ENCODE data around the gene AIFM2.
"Not testable (repeated sequence)": the region's sequence is repeated elsewhere in the genome, so short reads cannot be mapped to it uniquely, and the experiment has no call there.

AIFM2 gene

DNA sequence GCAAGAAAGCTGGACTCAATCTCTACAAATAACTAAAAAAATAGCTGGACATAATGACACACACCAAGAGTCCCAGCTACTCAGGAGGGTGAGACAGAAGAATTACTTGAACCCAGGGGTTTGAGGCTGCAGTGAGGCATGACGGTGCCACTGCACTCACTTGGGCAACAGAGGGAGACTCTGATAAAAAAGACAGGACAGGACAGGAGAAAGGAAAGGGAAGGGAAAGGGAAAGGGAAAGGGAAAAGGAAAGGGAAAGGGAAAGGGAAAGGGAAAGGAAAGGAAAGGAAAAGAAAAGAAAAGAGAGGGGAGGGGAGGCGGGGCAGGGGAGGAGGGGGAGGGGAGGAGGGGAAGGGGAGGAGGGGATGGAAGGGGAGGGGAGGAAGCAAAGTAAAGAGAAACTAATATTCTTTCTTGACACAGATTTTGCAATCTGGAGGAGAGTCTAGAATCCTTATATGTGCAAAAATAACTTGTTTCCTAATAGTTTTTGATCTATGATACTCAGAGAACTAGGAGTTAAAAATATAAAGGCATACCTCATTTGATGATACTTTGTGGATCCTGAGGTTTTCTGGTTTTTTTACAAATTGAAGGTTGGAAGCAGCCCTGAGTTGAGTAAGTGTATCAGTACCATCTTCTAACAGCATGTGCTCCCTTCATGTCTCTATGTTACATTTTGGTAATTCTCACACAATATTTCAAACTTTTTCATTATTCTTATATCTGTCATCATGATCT is 29.7 kb upstream of the AIFM2 start:
- TF ChIP-seq, protein P1, sequence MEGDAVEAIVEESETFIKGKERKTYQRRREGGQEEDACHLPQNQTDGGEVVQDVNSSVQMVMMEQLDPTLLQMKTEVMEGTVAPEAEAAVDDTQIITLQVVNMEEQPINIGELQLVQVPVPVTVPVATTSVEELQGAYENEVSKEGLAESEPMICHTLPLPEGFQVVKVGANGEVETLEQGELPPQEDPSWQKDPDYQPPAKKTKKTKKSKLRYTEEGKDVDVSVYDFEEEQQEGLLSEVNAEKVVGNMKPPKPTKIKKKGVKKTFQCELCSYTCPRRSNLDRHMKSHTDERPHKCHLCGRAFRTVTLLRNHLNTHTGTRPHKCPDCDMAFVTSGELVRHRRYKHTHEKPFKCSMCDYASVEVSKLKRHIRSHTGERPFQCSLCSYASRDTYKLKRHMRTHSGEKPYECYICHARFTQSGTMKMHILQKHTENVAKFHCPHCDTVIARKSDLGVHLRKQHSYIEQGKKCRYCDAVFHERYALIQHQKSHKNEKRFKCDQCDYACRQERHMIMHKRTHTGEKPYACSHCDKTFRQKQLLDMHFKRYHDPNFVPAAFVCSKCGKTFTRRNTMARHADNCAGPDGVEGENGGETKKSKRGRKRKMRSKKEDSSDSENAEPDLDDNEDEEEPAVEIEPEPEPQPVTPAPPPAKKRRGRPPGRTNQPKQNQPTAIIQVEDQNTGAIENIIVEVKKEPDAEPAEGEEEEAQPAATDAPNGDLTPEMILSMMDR (conservative IDR thresholded peaks at IDR 0.05; ENCODE audit: control insufficient read depth, insufficient read depth, low read depth, low read length), result no peak
- no peak overlapping the region for H3K4me3 ChIP-seq (ENCODE audit: control insufficient read depth, low read depth, low read length)
- no peak for DNase-seq (ENCODE audit: low read depth)

DNA sequence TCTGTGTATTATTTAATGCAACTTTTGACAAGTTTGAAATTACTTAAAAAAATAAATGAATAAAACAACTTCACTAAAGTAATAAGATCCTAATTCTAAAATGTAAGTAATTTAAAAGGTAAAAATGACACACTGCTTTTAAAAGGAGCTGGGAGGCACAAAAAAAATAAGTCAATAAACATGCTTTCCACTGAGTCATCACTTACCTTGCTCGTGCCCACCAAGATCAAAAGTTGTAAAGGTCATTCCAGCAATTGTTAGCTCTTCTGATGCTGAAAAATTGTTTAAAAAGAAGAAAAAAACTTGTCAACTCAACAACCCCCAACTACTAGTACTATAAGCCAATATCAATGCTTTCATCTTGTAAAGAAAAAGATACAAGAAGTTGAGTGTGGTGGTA is 28.2 kb upstream of the AIFM2 start:
- DNase-seq (ENCODE audit: low read depth), result no peak
- no peak overlapping the region for H3K4me3 ChIP-seq (ENCODE audit: control insufficient read depth, low read depth, low read length)
- TF ChIP-seq, protein P1 (conservative IDR thresholded peaks at IDR 0.05; ENCODE audit: control insufficient read depth, insufficient read depth, low read depth, low read length), result no peak

DNA sequence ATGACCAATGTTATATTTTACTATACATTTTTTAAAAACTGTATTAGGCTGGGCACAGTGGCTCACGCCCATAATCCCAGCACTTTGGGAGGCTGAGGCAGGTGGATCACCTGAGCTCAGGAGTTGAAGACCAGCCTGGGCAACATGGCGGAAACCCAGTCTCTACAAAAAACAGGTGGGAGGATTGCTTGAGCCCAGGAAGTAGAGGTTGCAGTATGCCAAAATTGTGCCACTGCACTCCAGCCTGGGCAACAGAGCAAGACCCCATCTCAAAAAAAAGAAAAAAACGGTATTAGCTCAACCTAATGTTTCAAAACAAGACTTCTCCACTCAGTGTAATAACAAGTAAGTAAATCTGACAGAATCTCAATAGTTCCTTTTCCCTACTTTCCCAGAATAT is 26.7 kb upstream of the AIFM2 start:
- not testable (repeated sequence) for DNase-seq (ENCODE audit: low read depth); H3K4me3 ChIP-seq (ENCODE audit: control insufficient read depth, low read depth, low read length)

DNA sequence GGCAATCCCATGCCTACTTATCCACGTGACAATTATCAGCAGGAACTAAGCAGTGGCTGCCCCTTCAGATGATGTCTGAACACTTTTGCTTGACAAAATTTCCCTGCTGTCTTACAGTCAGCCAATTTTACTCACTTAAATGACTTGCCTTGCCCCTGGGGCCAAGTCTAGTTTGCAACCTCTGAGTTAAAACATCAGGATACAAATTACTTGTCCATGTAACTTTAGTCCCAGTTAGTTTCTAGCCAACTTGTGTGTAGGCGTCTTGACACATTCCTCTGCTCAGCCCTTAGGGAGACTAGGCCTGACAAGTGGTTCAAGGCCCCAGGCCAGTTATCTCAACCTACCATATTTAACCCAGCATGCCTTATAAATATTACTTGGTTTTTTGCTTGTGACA is 25.5 kb upstream of the AIFM2 start:
- DNase-seq (ENCODE audit: low read depth), result peak; percentile 69
- TF ChIP-seq, protein P1 (conservative IDR thresholded peaks at IDR 0.05; ENCODE audit: control insufficient read depth, insufficient read depth, low read depth, low read length), result no peak
- H3K4me3 ChIP-seq (ENCODE audit: control insufficient read depth, low read depth, low read length), result no peak overlapping the region

DNA sequence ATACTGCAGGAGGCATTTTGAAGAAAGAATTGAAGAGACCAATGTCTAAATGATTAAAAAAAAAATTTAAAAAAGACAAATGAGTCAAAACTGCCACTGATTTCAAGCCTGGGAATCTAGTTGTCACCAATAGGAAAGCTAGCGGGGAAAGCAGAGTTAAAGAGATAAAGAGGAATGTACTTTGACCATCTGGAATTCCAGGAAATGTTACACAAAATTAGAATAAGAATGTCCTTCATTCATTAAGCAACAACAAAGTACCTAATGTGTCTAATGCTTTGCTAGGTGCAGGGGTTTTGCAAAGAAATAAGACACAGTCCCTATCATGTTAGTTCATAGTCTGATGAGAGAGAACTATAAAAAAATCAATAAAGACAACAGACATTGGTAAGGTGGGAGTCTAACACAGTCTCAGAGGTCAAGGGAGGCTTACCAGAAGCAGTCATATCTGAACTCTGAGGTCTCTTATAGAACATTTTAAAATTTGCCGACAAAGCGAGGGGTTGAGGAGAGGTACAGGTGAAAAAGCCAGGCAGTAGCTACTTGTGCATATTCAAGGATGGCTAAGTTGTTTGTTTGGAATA is 22.7 kb upstream of the AIFM2 start:
- TF ChIP-seq, protein P1 (conservative IDR thresholded peaks at IDR 0.05; ENCODE audit: control insufficient read depth, insufficient read depth, low read depth, low read length), result no peak
- no peak for DNase-seq (ENCODE audit: low read depth)
- H3K4me3 ChIP-seq (ENCODE audit: control insufficient read depth, low read depth, low read length), result no peak overlapping the region

DNA sequence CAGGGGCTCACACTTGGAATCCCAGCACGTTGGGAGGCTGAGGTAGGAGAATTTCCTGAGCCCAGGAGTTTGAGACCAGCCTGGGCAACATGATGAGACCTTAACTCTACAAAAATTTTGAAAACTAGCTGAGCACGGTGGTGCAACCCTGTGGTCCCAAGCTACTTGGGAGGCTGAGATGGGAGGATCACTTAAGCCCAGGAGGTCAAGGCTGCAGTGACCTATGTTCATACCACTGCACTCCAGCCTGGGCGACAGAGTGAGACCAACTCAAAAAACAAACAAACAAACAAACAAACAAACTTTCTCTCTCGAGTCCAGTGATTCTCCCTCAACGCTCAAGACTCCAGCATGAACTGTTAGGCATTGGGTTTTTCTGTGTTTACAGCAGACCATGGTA is 15.9 kb upstream of the AIFM2 start:
- no peak overlapping the region for H3K4me3 ChIP-seq (ENCODE audit: control insufficient read depth, low read depth, low read length)
- DNase-seq (ENCODE audit: low read depth), result no peak
- TF ChIP-seq, protein P1 (conservative IDR thresholded peaks at IDR 0.05; ENCODE audit: control insufficient read depth, insufficient read depth, low read depth, low read length), result no peak

DNA sequence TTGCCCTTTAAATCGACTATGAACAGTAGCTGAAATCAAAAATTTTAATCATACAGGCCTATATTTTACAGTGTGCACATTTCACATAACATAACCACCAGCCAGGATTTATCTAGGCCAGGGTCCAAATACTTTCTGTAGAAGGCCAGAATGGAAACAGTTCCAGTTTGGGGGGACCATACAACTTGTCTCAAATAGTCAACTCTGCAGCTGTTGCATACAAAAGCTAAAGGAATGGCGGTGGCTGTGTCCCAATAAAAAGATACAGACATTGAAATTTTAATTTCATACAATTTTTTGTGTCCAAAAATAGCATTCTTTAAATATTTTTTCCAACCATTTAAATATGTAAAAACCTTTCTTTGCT is 14.6 kb upstream of the AIFM2 start:
- TF ChIP-seq, protein P1 (conservative IDR thresholded peaks at IDR 0.05; ENCODE audit: control insufficient read depth, insufficient read depth, low read depth, low read length), result no peak
- H3K4me3 ChIP-seq (ENCODE audit: control insufficient read depth, low read depth, low read length), result peak overlapping the region; percentile 7
- no peak for DNase-seq (ENCODE audit: low read depth)

Measured in fibroblast of mammary gland (primary cell).